SU-DHL-6 (cell line): ENCODE data around the gene BCAS3.

Experiments used
- EZH2phosphoT487 ChIP-seq: fragments of 200-600 bp; sonication (generic), shearing (Covaris generic); conservative IDR thresholded peaks from 2 replicates; pipeline ENCODE4 v1.6.1; 2018; ENCODE audit warnings: mild to moderate bottlenecking, antibody characterized with exemption, low read length, moderate library complexity, mixed read lengths
- TF ChIP-seq, protein P1 (sequence below): fragments of 200-600 bp; sonication (generic); IDR thresholded peaks from one replicate; pipeline ENCODE4 v1.5.1; 2017; ENCODE audit warnings: antibody characterized with exemption, mild to moderate bottlenecking, low read length, moderate library complexity; ENCODE audit not compliant: insufficient read depth, poor library complexity, severe bottlenecking

DNA sequence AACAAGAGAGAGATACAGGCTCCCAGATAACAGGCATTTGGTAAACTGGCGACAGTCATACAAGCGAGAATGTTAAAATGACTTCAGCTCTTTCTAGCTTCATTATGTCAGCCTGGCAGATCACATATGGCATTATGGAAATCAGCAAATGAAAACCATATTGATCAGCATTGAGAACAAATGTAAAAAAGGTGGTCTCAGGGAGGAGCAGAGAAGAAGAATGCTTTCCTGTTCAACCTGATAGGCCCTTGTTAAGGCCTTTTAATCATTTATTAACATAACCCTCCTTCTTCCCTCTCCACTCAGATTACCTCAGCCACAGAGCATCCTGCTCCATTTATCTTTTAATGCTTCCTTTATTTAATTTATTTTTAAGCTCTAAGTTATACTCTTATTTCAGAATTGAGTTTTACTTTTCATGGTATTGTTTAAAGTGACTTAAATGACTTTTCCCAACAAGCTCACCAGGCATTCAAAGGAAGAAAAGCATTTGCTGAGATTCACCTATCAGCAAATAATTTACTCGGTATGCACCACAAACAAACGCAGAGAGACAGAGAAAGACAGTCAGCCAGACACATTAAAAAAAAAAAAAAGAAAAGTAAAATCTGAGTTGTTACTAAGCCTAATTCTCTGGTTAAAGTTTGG, 478.1 kb downstream of the BCAS3 start:
- TF ChIP-seq, protein P1, sequence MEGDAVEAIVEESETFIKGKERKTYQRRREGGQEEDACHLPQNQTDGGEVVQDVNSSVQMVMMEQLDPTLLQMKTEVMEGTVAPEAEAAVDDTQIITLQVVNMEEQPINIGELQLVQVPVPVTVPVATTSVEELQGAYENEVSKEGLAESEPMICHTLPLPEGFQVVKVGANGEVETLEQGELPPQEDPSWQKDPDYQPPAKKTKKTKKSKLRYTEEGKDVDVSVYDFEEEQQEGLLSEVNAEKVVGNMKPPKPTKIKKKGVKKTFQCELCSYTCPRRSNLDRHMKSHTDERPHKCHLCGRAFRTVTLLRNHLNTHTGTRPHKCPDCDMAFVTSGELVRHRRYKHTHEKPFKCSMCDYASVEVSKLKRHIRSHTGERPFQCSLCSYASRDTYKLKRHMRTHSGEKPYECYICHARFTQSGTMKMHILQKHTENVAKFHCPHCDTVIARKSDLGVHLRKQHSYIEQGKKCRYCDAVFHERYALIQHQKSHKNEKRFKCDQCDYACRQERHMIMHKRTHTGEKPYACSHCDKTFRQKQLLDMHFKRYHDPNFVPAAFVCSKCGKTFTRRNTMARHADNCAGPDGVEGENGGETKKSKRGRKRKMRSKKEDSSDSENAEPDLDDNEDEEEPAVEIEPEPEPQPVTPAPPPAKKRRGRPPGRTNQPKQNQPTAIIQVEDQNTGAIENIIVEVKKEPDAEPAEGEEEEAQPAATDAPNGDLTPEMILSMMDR: no peak
- TF ChIP-seq EZH2phosphoT487: no peak
